ENCODE data around the gene MADD. TPM values are rescaled to one million over a fixed set of nuclear protein-coding genes. Genes with fewer than 3 reads are reported as not detected.

MADD gene
- total RNA-seq, 4 donors from 2014 or later, result 43.2 to 65.5 (median 51.5) TPM

DNA sequence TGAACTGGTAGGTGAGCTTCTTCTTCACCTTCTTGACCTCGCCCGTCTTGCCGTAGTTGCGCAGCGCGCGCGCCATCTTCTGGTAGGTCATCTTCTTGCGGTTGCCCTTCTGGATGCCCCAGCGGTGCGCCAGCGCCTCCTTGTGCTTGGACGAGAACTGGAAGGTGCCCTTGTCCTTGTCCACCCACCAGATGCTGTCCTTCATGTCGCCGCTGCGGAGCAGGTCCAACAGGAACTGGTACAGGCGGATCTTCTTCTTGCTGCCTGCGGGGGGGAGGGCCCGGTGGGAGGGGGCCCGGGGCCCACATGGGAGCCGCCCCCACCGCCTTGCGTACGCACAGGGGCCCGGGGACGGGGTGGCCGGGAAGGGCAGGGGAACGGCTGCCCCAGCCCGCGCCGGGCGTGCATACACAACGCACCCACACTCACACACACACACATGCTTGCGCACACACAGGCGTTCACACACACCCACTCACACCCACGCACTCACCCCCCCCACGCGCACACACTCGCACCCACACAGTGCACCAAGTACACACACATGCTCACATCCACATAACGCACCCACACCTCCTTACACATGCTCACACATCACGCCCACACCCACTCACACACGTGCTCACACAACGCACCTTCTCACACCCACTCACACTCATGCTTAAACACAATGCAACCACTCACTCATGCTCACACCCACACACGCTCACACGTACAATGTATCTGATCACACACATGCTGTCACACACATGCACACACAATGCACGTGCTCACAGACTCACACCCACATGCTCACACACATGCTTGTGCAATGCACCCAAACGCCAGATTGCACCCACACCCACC lies 85.6 kb downstream of the MADD start:
- no peak for TF ChIP-seq POLR2A (IDR thresholded peaks at IDR 0.05)
- TF ChIP-seq, protein P1, sequence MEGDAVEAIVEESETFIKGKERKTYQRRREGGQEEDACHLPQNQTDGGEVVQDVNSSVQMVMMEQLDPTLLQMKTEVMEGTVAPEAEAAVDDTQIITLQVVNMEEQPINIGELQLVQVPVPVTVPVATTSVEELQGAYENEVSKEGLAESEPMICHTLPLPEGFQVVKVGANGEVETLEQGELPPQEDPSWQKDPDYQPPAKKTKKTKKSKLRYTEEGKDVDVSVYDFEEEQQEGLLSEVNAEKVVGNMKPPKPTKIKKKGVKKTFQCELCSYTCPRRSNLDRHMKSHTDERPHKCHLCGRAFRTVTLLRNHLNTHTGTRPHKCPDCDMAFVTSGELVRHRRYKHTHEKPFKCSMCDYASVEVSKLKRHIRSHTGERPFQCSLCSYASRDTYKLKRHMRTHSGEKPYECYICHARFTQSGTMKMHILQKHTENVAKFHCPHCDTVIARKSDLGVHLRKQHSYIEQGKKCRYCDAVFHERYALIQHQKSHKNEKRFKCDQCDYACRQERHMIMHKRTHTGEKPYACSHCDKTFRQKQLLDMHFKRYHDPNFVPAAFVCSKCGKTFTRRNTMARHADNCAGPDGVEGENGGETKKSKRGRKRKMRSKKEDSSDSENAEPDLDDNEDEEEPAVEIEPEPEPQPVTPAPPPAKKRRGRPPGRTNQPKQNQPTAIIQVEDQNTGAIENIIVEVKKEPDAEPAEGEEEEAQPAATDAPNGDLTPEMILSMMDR (IDR thresholded peaks at IDR 0.05), result peak in 1 of 3 donors; percentile 79
- intact Hi-C loops (cut with DNase I; ENCODE audit: low total_unique reads), result loop anchor here (10.0 kb wide), 1 partner anchor 171 kb away; the partner anchor contains the start of gene PACSIN3
- no peak overlapping the region for H3K4me3 ChIP-seq (ENCODE audit: low read depth, poor library complexity, severe bottlenecking)
- WGBS, 2 donors, result 26 to 34% methylated on average over 27 to 43 of the region's 47 CpGs
- DNase-seq (ENCODE audit: low spot score in 2 of 2), result peak; percentile 91 to 98

- no peak overlapping the region for H3K4me3 ChIP-seq (ENCODE audit: low read depth, poor library complexity, severe bottlenecking)
- DNase-seq (ENCODE audit: low spot score in 2 of 2), result no peak
- 81 to 88% methylated on average over 9 of the region's 9 CpGs for WGBS, 2 donors
- intact Hi-C loops (cut with DNase I; ENCODE audit: low total_unique reads), result loop anchor here (10.0 kb wide), 1 partner anchor 172 kb away; the partner anchor contains the start of gene PACSIN3
- no peak for TF ChIP-seq POLR2A (IDR thresholded peaks at IDR 0.05)
- TF ChIP-seq, protein P1 (IDR thresholded peaks at IDR 0.05), result no peak
Observed at GRCh38 chr11:47356129-47356997, 86.4 kb downstream of the MADD start.

GRCh38 chr11:47356998-47357329 lies 87.0 kb downstream of the MADD start:
- no peak for DNase-seq (ENCODE audit: low spot score in 2 of 2)
- WGBS, 2 donors, result 95 to 100% methylated on average over 1 of the region's 1 CpG
- intact Hi-C loops (cut with DNase I; ENCODE audit: low total_unique reads), result loop anchor here (10.0 kb wide), 1 partner anchor 172 kb away; the partner anchor contains the start of gene PACSIN3
- no peak for TF ChIP-seq POLR2A (IDR thresholded peaks at IDR 0.05)
- TF ChIP-seq, protein P1 (IDR thresholded peaks at IDR 0.05), result no peak
- H3K4me3 ChIP-seq (ENCODE audit: low read depth, poor library complexity, severe bottlenecking), result no peak overlapping the region

GRCh38 chr11:47357985-47358730 lies 88.2 kb downstream of the MADD start:
- DNase-seq (ENCODE audit: low spot score in 2 of 2), result no peak
- WGBS, 2 donors, result 84 to 85% methylated on average over 6 of the region's 6 CpGs
- no peak overlapping the region for H3K4me3 ChIP-seq (ENCODE audit: low read depth, poor library complexity, severe bottlenecking)
- intact Hi-C loops (cut with DNase I; ENCODE audit: low total_unique reads), result loop anchor here (10.0 kb wide), 1 partner anchor 173 kb away; the partner anchor contains the start of gene PACSIN3
- TF ChIP-seq POLR2A (IDR thresholded peaks at IDR 0.05), result no peak

- TF ChIP-seq, protein P1 (IDR thresholded peaks at IDR 0.05), result no peak
- TF ChIP-seq POLR2A (IDR thresholded peaks at IDR 0.05), result no peak
- 84 to 87% methylated on average over 10 to 12 of the region's 14 CpGs for WGBS, 2 donors
- intact Hi-C loops (cut with DNase I; ENCODE audit: low total_unique reads), result loop anchor here (10.0 kb wide), 1 partner anchor 174 kb away; the partner anchor contains the start of gene PACSIN3
Observed at GRCh38 chr11:47358731-47359051, 88.8 kb downstream of the MADD start.

More at GRCh38 chr11:47358731-47359051, 88.8 kb downstream of the MADD start:
- no peak overlapping the region for H3K4me3 ChIP-seq (ENCODE audit: low read depth, poor library complexity, severe bottlenecking)
- DNase-seq (ENCODE audit: low spot score in 2 of 2), result no peak

Measured in lower leg skin (tissue), 4 donors.